ENCODE measurements around the gene POLL.

DNA sequence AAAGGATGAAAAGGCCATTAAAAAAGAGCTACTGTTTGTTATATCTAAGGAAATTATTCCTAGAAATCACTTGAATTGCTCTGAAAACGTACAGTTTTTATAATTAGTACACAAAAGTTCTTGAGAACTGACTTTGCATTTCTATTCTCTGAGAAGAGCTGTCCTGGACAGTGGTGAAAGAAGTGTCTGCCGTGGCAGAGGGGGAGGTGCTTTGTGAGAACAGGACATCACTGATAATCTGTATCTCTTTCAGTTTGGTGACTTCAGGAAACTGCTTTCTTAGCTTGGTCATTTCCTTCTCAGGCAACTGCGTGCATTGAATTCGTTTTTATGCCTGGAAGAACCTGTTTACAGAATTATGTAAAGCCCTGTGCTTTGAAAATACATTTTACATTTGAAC lies 52.1 kb downstream of the POLL start:
- TF ChIP-seq, protein P1, sequence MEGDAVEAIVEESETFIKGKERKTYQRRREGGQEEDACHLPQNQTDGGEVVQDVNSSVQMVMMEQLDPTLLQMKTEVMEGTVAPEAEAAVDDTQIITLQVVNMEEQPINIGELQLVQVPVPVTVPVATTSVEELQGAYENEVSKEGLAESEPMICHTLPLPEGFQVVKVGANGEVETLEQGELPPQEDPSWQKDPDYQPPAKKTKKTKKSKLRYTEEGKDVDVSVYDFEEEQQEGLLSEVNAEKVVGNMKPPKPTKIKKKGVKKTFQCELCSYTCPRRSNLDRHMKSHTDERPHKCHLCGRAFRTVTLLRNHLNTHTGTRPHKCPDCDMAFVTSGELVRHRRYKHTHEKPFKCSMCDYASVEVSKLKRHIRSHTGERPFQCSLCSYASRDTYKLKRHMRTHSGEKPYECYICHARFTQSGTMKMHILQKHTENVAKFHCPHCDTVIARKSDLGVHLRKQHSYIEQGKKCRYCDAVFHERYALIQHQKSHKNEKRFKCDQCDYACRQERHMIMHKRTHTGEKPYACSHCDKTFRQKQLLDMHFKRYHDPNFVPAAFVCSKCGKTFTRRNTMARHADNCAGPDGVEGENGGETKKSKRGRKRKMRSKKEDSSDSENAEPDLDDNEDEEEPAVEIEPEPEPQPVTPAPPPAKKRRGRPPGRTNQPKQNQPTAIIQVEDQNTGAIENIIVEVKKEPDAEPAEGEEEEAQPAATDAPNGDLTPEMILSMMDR (IDR thresholded peaks at IDR 0.05), result no peak
- TF ChIP-seq POLR2A (IDR thresholded peaks at IDR 0.05), result no peak

All from heart left ventricle (tissue), 13 donors.